Stimulated activated CD8-positive, alpha-beta memory T cell treated with anti-CD3 and anti-CD28 coated beads, Interleukin-7, amount 100 ng/mL, for 1 hour (primary cell): ENCODE measurements around the gene AZGP1.
"Not testable (repeated sequence)": the region's sequence is repeated elsewhere in the genome, so short reads cannot be mapped to it uniquely, and the experiment has no call there.

Experiments
- DNase-seq, 2 donors: peaks; one replicate each; pipeline ENCODE4 v3.0.0-alpha.2; 2020; ENCODE audit warnings: low read depth in 2 of 2

Gene AZGP1

DNA sequence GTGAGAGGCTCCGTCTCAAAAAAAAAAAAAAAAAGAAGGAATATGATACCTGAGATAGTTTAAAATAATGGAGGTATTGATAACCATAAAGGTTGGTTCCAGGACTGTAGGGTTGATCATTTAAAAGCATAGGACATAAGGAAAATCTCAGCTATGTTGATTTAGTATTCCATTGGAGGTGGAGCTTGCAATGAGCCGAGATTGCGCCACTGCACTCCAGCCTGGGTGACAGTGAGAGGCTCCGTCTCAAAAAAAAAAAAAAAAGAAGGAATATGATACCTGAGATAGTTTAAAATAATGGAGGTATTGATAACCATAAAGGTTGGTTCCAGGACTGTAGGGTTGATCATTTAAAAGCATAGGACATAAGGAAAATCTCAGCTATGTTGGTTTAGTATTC, 23.2 kb downstream of the AZGP1 start:
- DNase-seq, result not testable (repeated sequence)

DNA sequence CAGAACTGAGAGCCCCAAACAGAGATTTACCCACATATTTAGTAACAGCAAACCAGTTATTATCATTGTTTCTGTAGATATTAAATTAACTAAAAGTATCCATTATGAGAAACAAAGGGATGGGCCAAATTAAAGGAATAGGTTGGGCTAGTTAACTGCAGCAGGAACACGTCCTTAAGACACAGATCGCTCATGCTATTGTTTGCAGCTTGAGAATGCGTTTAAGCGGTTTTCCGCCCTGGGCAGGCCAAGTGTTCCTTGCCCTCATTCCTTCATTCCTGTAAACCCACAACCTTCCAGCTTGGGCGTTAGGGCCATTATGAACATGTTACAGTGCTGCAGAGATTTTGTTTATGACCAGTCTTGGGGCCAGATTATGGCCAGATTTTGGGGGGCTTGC, 25.0 kb downstream of the AZGP1 start:
- DNase-seq, result not testable (repeated sequence)

DNA sequence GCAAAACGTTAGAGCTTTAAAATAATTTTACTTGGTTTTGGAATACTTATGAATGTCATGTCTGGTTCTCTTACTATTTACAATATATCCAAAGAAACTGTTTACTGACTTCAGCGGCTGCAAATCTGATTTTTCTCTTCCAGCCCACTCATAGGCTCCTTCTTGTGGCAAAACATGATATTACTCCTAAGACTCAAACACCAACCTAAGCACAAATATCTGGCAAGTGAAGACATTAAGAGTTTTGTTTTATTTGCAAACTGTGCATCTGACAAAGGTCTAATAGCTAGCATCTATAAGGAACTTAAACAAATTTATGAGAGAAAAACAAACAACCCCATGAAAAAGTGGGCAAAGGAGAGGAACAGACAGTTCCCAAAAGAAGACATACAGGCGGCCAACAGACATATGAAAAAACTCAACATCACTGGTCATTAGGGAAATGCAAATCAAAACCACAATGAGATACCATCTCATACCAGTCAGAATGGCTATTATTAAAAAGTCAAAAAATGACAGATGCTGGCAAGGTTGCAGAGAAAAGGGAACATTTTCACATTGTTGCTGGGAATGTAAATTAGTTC, 26.1 kb downstream of the AZGP1 start:
- no peak for DNase-seq

DNA sequence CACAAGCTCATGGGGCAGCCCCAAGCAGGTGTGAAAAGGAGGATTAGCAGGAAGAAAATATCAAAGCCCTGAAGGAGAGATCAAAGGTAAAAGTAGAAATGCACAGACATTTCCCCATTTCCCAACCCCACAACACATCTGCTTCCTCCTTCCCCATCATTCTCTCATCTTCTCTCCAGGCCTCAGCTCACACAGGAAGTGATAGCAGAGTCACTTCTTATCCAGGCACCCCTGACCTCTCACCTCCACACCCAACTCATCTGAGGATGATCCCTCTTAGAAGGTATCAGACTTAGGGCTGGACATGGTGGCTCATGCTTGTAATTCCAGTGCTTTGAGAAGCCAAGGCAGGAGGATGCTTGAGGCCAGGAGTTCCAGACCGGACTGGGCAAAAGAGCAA, 28.2 kb downstream of the AZGP1 start:
- DNase-seq, result no peak

DNA sequence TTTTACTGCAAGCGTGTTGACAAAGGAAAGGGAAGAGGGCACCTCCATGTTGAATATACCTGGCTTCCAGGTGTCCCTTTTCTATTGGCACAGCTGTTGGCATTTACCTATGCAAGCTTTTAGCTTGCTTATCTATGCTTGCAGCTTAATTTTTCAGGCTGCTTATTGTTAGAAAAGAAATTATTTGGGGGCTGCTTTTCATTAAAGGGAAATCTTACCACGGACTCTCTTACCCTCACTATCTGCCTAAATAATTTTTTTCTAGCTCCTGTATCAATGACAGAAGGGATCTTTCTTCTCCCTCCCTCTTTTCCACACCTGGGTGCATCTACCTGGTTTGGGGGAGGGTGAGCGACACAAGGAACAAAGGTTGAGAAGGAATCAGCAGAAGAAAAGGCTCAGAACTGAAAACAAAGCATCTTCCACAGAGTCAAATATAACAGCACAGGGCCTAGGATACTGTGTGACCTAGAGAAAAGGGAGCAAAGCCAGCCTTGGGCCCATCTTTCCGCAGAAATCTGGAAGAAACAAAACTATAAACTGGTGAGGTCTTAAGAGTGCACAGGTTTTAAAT, 31.2 kb downstream of the AZGP1 start:
- DNase-seq, result no peak

DNA sequence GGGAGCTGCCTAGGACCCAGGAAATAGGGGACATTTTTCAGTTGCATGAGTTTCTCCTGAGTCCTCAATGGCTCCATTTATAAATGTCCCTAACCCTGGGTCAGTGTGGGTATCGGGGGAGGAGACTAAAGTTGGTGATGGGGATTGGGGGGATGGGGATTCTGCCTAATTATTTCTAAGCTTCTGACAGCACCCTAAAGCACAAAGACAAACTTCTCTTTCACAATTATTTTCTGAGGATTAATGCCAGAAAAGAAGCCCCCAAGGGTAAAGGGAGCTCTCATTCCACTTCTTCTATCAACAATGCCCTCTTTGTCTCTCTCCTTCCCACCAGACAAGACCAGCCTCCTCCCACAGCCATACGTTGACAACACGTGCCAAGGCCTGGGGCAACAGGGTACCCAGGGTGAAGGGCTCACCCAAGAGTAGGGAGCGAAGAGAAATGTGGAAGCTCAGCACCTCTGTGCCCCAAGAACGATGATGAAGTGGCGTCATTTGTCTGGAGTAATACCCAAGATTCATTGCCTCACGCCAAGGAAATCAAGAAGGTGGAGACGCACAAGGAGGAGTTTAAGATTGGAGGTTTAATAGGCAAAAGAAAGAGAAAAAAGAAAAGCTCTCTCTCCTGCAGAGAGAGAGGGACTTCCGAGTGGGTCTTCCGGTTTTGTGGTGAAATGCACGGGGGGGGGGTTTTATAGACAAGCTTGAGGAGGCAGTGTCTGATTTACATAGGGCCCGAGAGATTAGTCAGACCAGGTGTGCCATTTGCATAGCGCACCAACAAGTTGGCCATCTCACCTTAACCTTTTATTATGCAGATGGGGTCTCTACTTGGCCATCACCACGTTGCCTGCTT, 32.0 kb downstream of the AZGP1 start:
- DNase-seq, result no peak

DNA sequence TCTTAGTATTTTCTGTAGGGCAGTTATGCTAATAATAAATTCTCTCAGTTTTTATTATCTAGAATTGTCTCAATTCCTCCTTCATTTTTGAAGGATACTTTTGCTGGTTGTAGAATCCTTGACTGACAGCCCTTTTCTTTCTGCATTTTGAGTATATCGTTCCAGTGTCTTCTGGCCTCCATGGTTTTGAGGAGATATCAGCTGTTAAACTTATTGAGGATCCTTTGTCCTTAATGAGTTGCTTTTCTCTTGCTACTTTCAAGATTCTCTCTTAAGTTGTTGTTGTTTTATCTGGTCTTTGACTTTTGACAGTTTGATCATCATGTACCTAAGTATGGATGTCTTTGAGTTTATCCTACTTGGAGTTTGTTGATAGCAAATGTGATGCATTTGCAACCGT, 37.5 kb downstream of the AZGP1 start:
- no peak for DNase-seq

DNA sequence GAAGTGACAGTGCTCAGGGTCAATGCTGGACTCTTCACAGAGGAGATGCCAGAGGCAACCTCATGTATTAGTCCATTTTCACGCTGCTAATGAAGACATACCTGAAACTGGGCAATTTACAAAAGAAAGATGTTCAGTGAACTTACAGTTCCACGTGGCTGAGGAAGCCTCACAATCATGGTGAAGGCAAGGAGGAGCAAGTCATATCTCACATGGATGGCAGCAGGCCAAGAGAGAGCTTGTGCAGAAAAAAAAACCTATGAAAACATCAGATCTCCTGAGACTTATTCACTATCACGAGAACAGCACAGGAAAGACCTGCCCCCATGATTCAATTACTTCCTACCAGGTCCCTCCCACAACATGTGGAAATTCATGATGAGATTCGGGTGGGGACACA, 40.8 kb downstream of the AZGP1 start:
- not testable (repeated sequence) for DNase-seq

DNA sequence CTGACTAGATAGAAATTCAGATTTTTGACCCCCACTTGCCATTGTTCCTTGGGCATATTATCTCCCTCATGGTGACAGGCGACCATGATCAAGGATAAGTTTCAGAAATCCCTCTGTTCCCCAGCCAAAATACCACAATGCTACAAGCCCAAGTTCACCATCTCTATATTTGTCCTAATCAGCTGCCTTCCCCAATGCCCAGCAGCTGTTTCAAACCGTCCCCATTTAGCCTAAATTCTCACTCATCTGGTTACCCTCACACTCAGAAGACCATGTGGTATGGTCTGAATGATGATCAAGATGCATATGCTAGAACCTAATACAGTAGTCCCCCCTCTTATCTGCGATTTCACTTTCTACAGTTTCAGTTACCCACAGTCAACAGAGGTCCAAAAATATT, 45.5 kb downstream of the AZGP1 start:
- DNase-seq, result no peak

DNA sequence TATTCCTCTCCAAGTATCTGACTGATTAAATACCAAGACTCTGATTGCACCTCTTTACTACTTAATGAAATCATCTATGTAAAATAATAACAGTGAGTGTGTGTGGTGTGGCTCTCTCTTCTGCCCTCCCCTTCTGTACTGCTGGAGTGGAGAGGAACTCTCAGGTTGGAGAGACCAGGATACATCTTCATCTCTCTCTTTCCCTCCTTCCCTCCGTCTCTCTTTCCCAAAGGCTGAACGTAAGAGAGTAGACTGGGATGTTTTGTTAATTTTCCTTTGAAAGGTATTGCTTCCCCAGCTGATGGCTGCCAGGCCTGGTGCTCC, 46.1 kb downstream of the AZGP1 start:
- DNase-seq, result no peak

DNA sequence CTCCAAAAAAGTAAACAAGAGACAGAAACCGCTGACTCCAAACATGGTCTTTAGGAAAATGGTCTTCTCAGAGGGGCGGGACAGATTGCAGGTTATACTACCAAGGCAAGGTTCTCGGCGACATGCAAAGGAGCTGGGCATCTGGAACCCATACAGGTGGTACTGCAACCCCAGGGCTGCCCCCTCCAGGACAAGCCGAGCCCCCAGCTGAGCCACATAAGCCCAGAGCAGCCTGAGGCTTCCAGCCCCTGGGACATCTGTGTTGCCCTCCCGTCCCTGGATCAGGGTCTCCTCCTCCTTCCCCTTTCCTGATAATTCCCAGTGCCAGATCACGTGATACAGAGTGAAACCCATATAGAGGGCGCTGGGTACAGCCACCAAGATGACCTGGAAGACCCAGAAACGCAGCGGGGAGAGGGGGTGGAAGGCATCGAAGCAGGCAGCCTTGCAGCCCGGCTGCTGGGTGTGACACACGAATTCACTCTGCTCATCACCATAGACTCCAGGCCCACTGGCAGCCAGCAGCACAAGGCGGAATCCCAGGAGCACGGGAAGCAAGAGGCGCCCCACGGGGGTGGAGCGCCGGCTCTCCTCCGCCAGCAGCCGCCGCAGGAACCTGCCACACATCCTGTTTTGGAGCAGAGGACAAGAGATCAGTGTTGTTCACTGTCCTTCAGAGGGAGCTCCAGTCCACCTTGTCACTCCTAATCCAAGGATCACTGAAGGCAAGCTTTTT, 46.7 kb downstream of the AZGP1 start, which contains the start of gene GJC3:
Gene GJC3, minus strand, starts transcription at position 627 of the 736 bp plus-strand sequence. Its CDS starts 0 bp downstream, at position 627.
- no peak for DNase-seq

DNA sequence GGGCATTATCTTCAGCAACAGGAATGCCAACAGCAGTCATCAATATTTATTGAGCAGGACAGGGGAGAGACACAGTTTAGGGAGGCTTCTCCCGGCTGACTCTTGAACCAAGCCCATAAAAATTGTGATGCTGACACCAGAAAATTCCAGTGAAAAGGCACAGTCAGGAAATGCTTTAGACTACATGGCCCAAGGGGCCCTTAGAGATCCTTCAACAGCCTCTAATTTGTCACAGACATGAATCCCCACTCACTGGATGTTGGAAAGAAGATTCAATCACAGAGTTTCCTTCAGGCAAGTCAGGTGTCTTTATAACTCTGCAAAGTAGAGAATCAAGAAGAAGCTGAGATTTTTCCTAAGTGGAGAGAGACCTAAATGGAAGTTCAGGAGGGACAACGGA, 47.6 kb downstream of the AZGP1 start:
- DNase-seq, result no peak

DNA sequence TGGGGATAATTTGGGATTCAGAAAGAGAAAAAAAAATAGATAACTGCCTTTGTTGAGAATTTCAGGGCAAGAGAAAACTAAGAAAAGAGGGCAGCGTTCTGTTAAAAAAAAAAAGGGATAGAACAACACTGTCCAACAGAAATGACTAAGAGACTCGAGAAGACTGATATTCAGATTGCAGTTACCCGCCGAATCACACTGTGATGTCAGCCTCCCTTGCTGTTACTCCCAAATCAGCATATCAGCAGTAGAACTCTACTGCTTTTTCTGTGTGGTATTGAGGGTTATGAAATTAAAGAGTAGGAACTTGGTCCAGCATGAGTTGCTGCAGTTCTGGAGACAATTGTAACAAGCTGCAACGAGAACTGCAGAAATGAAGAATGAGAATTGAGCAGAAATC, 48.3 kb downstream of the AZGP1 start:
- no peak for DNase-seq

DNA sequence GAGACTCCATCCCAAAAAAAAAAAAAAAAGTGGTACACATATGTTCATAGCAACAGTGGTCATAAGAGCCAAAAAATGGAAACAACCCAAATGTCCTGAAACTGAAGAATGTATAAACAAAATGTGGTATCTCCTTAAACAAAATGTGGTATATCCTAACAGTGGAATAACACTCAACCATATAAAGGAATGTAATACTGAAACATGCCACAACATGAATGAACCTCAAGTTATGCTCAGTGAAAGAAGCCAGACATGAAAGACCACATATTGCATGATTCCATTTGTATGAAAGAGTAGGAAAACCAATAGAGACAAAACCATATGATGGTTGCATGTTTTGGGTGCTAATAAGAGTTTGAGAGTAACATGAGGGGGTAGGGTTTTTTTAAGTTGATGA, 49.5 kb downstream of the AZGP1 start:
- no peak for DNase-seq

DNA sequence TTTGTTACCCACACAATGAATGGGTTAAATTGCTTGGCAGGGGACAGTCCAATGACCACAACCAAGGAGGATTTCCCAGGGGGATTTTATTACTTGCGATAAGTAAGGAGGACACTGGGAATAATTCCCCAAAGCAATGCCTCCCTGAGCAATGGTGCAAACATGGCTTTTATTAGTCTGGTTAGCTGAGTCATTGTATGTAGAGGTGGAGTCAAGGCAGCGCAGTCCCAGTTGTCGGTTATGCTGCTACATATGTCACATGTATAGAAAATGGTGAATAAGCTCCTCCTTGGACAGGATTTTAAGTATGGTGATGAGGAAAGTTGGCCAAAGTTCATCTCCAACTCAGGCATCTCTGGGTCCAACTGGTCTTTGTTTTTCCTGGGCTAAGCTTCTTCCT, 52.6 kb downstream of the AZGP1 start:
- no peak for DNase-seq

DNA sequence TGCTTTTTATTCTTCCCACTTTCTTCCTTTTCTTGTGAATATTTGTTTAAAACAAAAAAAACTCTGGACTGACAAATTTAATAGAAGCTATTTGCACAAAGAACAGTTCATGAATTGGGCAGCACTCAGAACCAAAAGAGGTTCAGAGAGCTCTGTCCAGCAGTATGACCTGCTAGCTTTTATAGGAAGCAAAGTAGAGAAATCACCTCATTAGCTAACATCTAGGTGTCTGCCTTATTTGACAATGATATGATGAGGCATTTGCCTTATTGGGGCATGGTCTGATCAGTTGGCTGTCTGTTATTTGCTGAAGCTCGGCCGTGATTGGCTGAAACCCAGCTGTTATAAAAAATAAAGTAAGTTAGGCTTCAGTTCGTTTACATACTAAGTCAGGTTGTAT, 55.7 kb downstream of the AZGP1 start:
- no peak for DNase-seq

DNA sequence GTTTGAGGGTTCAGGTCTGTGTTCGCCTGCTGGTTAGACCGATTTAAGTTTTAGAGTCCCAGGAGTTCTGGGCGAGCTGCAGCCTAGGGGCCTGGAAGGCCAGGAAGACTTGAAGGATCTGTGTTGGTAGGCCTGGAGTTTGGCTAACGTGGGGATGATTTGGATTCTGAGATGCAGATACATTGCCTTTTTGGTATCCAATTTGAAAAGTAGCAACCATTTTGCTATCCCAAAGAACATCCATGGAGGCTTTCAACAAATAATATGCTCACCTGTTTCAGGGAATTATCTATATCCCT, 56.1 kb downstream of the AZGP1 start:
- no peak for DNase-seq

DNA sequence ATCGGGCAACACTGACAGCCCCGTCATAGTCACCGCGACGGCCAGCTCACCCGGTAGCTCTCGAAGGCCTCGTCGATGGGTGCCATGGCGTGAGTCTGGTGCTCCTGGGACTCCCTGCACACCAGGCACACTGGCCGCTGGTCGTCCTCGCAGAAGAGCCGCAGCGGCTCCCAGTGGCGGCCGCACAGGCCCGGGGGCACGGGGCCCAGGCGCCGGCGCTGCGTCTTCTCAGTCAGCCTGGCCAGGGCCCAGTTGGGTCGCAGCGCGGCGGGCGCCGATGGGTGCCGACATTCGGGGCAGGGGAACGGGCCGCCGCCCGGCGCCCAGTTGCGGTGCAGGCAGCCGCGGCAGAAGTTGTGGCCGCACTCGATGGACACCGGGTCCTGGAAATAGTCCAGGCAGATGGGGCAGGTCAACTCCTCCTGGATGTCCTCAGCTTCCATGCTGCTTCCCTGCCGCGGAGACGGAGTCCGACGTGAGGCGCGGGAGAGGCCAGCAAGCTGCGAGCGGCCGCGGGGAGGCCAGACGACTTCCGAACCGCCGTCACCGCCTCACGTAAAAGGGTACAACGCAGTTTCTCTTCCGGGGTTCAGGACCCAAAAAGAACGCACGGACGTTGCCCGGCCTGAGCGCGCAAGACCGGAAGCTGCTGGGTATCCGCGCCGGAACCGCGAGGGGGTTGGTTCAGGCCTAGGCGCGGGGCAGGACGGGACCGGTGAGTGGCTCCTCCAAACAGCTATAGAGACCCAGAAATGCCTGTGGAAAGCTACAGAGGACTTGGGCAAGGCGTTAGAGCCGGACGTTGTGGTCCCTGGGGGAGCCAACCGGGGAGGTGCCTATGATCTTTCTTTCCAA, 56.6 kb downstream of the AZGP1 start, which contains the start of gene TRIM4:
Gene TRIM4, minus strand, starts transcription at position 572 of the 855 bp plus-strand sequence. Its CDS starts 129 bp downstream, at position 443.
- peak; percentile 74 to 76 for DNase-seq
